RWPE1 (cell line): ENCODE results near the gene DRC3.

Source experiments
- CTCF ChIA-PET: fragments of 350-600 bp; sonication (Branson Sonifier 250); formaldehyde crosslinking; extraction: SDS; loops from one replicate; lab custom pipeline; 2021; lab: Yijun Ruan, JAX
- POLR2A ChIA-PET: fragments of 400-600 bp; formaldehyde crosslinking; extraction: SDS; loops from one replicate; lab custom pipeline; 2020; ENCODE audit warnings: antibody characterized with exemption; ENCODE audit not compliant: low non-redundant PET; lab: Yijun Ruan, JAX
- DNase-seq: peaks from one replicate; pipeline ENCODE4 v3.0.0; 2012; ENCODE audit warnings: low spot score
- H3K27ac ChIP-seq: fragments of 450-650 bp; 2 replicates; pipeline ENCODE4 v1.5.1; 2017
- TF ChIP-seq, protein P1 (sequence below): fragments of 450-650 bp; conservative IDR thresholded peaks from 2 replicates; pipeline ENCODE4 v1.5.1; 2017; ENCODE audit warnings: low read depth, mild to moderate bottlenecking

The DRC3 gene

DNA sequence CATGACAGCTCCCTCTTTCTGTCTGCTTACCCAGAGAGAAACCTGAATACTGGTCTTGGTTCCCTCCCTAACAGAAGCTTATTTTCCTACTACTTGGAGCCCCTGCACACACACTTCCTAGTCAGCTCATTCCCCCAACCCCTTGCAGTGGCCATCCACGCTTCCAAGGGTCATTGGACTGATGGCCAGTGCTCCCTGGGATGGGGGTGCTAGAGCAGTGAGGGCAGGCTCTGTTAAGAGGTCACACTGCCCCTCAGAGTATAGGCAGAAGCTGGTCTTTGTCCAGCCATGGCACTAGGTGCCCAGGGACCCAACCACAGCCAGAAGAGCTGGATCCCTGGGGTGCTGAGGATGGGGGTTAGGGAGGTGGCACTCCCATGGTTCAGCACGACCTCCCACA, 12.5 kb downstream of the DRC3 start:
- CTCF ChIA-PET: interaction anchor here (0.7 to 1.5 kb wide), 3 partner anchors 9 to 732 kb away, joined by 4 to 6 read pairs (median 5); no protein-coding TSS in a partner anchor
- TF ChIP-seq, protein P1, sequence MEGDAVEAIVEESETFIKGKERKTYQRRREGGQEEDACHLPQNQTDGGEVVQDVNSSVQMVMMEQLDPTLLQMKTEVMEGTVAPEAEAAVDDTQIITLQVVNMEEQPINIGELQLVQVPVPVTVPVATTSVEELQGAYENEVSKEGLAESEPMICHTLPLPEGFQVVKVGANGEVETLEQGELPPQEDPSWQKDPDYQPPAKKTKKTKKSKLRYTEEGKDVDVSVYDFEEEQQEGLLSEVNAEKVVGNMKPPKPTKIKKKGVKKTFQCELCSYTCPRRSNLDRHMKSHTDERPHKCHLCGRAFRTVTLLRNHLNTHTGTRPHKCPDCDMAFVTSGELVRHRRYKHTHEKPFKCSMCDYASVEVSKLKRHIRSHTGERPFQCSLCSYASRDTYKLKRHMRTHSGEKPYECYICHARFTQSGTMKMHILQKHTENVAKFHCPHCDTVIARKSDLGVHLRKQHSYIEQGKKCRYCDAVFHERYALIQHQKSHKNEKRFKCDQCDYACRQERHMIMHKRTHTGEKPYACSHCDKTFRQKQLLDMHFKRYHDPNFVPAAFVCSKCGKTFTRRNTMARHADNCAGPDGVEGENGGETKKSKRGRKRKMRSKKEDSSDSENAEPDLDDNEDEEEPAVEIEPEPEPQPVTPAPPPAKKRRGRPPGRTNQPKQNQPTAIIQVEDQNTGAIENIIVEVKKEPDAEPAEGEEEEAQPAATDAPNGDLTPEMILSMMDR: no peak
- no peak for DNase-seq

DNA sequence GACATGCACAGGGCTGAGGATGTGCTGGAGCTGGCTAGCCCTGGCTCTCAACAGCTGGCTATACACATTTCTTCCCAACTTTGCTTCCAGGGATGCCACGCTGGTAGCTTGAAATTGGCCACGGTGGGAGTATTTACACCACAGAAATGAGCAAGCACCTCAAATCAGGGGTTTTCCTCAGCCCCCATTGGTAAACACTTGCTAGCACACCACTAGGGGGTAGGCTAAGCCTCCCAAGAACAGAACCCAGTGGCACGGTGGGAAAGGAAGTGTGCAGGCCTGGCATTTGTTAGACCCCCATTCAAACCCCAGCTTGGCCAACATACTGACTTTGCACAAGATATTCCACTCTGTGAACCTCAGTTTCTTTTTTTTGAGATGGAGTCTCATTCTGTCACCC, 12.9 kb downstream of the DRC3 start:
- no peak overlapping the region; the same call in 1 of the 2 replicates for H3K27ac ChIP-seq
- TF ChIP-seq, protein P1: no peak
- CTCF ChIA-PET: interaction anchor here (0.9 to 1.5 kb wide), 2 partner anchors 9 to 66 kb away, joined by 5 to 6 read pairs; no protein-coding TSS in a partner anchor
- DNase-seq: no peak
- POLR2A ChIA-PET: no interaction called here

More for the DNA sequence above, 12.5 kb downstream of the DRC3 start:
- POLR2A ChIA-PET: no interaction called here
- no peak overlapping the region; the same call in 1 of the 2 replicates for H3K27ac ChIP-seq

DNA sequence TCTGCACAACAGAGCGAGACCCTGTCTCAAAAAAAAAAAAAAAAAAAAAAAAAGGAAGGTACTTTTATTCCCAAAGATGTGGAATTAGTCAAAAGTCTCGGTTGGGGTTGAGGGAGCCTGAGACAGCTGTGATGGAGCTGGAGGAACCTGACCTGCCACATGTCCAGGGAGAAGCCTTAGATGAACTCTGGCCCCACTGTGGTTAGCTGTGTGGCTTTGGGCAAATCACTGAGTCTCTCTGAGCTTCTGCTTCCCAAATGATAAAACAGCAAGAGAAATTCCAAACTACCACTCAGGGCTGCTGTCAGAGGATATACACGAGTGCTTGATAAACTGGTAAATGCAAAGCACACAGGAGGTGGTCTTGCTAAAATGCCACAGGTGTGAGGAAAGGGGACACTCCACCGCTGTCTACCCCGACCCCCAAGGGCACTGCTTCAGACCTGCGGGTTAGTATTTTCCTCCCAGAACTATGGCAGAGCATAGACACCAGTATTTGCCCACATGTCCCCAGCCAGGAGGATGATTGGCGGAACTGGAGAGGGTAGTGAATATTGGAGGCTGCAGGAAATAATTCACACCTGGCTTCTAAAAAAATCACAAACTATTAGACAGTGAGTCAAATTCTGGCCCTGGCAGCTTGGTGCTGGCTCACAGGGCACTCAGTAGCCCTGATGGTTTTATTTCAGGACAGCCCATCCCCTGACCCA, 14.7 kb downstream of the DRC3 start:
- ChIA-PET CTCF (interaction anchor here (1.0 kb wide), 1 partner anchor 74 kb away, joined by 3 read pairs; no protein-coding TSS in a partner anchor), POLR2A (no interaction called here)
- no peak for DNase-seq
- TF ChIP-seq, protein P1: no peak
- H3K27ac ChIP-seq: peak overlapping the region; percentile 11; the same call in 1 of the 2 replicates

DNA sequence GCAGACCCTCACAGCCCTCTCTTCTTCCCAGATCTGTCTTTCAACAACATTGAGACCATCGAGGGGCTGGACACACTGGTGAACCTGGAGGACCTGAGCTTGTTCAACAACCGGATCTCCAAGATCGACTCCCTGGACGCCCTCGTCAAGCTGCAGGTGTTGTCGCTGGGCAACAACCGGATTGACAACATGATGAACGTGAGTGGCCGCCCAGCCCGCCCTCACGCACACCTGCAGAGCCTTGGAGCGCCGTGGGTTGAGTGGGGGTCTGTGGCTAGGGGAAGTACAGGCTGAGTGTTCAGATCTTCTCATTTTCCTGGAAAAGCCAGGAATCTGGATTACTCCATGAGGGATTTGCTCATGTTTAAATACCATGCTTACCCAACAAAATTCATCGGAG, 15.2 kb downstream of the DRC3 start:
- ChIA-PET POLR2A (interaction anchor here (0.6 kb wide), 1 partner anchor 13 kb away, joined by 4 read pairs; no protein-coding TSS in a partner anchor), CTCF (interaction anchor here (1.0 kb wide), 1 partner anchor 74 kb away, joined by 3 read pairs; no protein-coding TSS in a partner anchor)
- TF ChIP-seq, protein P1: no peak
- DNase-seq: no peak
- H3K27ac ChIP-seq: peak overlapping the region; percentile 11; the same call in 1 of the 2 replicates

DNA sequence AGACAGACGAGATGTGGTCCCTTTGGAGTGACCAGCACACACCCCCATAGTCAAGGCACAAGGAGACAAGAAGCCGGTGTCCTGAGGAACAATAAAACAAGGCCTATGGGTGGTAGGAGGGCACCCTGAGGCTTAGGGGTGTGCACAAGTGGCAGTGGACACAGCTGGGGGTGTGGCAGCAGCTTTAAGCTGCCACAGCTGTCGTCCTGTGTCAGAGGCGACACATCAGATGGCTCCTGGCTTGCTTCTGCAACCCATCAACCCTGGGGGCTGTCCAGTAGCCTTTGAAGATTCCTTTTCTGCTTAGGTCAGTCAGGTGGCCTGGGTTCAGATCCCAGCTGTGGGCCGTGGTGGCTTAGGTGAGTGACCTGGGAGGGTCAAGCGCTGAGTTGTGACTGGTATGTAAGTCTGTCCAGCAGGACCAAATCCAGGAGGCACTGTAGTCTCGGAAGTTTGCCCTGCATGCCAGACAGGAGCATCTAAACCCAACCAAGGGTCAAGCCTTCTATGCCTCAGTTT, 15.8 kb downstream of the DRC3 start:
- CTCF ChIA-PET: interaction anchor here (1.0 kb wide), 1 partner anchor 73 kb away, joined by 3 read pairs; no protein-coding TSS in a partner anchor

DNA sequence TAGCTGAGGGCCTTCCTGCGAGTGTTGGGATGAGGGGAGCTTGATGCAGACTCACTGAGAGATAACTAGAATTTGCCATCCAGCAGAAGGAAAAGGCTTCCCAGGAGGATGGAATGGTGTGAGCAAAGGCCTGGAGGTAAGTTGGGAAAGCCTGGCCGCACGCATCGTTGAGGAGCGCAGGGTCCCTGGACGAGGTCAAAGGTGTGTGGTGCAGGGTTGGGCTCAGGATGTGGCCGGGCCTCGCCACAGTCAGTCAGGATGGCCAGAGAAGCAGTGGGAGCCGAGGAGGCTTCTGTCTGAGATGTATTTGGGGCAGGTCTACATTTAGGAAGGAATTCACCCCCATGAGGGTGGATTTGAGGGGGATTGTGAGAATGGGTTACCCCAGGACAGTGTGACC, 16.4 kb downstream of the DRC3 start:
- ChIA-PET POLR2A (no interaction called here), CTCF (no interaction called here)
- DNase-seq: no peak
- TF ChIP-seq, protein P1: no peak
- H3K27ac ChIP-seq: peak overlapping the region; percentile 90; the same call in 1 of the 2 replicates

More for the DNA sequence above, 15.8 kb downstream of the DRC3 start:
- no peak for DNase-seq
- no peak overlapping the region; the same call in 1 of the 2 replicates for H3K27ac ChIP-seq
- POLR2A ChIA-PET: interaction anchor here (0.6 kb wide), 1 partner anchor 13 kb away, joined by 4 read pairs; no protein-coding TSS in a partner anchor
- TF ChIP-seq, protein P1: no peak
